Measurements from ENCODE around the gene ZDHHC11. TPM values are rescaled to one million over a fixed set of nuclear protein-coding genes. Genes with fewer than 3 reads are reported as not detected.
"Not testable (repeated sequence)": the region's sequence is repeated elsewhere in the genome, so short reads cannot be mapped to it uniquely, and the experiment has no call there.

Gene ZDHHC11
- total RNA-seq, 1 donor from 2014 or later, result 7.2 TPM

DNA sequence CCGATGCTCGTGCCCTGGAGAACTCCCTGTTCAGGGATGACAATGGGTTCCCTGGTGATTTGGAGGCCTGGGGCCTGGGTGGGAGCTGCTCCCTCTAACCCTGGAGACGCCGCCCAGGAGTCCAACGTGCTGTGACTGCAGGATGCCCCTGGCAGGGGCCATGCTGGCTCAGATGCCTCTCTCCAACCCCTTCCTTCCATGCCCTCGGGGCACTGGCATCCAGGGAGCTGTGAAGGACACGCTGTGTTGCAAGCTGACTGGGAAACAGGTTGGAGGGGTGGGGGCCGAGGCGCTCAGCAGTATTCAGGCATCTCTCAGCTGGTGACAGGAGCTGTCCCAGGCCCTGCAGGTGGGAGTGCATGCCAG is 75.2 kb downstream of the ZDHHC11 start:
- not testable (repeated sequence) for DNase-seq

- not testable (repeated sequence) for DNase-seq
These were observed 75.8 kb downstream of the ZDHHC11 start for GRCh38 chr5:774854-775505.

- not testable (repeated sequence) for DNase-seq
These were observed 76.5 kb downstream of the ZDHHC11 start for GRCh38 chr5:774304-774703.

DNA sequence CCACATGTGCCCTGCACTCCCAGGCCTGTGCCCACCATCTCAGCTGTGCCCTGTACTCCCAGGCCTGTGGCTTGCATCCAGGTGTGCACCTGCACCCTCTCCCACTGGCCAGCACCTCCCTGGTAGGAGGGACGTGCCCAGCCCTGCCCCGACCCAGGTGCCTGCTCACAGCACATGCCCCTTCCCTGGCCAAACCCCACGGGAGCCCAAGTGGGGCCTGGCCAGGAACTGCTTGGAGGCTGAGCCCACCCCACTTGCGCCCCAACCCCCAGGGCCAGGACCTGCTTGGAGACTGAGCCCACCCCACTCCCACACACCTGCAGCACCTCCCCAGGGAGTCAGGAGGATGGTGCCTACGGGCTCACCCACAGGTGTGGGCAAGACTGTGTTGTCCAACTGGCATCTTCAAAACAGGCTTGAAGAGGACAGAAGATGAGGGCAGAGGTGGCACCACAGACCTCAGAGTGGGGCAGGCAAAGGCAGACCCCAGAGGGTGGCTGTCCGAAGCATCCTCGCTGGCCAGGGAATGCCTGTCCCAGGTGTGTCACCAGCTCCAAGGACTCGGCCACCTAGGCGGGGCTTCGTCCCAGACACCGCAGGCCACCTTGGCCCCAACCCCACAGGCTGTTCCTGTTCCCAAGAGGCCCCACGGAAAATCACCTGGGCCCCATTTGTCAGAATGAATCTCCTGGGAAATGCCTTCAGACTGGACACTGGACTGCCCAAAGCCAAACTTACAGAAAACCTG is 77.1 kb downstream of the ZDHHC11 start:
- no peak for DNase-seq

DNA sequence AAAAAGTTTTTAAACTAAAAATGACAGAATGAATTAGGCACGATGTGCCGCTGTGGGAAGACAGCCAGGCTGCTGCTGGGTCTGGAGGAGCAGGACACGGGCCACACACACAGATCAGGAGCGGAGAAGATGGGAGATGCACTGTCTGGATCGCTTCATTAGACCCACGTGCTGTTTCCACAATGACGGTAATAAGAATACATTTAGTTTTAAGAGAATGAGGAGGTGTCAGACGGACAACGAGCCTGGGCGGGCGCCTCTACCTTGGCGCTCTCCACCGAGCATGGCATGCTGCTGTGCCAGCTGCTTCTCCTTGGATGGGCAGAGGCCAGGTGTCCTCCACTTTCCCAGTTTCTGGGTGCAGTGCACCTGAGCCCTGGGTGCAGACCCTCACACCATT is 77.9 kb downstream of the ZDHHC11 start:
- DNase-seq, result not testable (repeated sequence)

GRCh38 chr5:772547-772890 is 78.3 kb downstream of the ZDHHC11 start:
- not testable (repeated sequence) for DNase-seq

- DNase-seq, result not testable (repeated sequence)
These were observed 78.8 kb downstream of the ZDHHC11 start for GRCh38 chr5:771841-772546.

DNA sequence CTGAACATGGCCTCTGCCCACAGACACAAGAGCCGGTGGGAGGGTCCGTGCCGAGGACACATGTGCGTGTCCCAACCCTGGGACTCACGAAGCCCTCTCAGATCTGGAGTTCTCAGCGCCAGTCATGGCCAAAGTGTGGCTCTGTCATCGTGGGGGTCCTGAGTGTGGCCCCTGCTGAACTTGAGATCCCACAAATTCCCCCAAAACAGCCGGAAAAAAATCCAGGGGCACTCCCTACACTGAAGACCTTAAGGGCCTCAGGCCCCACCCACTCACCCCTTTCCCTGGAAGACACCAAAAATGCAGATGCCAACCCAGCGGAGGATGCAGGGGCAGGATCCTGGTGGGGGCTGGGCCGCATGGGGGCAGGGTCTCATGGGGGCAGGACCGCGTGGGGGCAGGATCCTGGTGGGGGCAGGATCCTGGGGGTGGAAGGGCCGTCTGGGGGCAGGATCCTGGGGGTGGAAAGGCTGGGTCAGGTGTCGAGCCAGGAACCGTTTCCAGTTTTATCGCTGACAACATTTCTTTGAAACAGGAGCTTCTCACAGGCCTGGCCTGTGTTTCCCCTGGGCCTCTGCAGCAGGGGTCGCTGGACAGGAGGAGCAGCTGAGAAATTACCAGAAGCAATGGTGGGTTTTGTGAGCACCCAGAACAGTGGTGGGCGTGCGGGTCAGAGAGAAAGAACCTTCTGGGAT is 79.6 kb downstream of the ZDHHC11 start:
- not testable (repeated sequence) for DNase-seq

DNA sequence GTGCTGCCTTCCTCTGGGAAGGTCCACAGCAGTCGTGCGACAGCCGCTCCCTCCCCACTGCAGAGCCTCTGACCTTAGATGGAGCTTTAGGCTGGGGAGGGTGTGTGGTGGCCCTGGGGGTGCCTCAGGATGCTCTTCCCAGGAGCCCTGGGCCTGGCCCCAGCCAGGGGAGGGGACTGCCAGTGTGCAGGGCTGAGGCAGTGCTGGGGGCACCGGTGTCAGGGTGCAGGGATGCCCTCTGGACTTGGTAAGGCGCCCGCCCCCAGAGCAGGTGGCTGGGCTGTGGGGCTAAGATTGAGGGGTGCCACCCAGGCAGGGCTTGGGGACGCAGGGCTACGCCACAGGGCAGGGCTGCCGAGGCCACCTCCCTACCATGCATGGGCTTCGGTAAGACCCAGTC is 80.2 kb downstream of the ZDHHC11 start:
- not testable (repeated sequence) for DNase-seq

GRCh38 chr5:769485-770145 is 81.2 kb downstream of the ZDHHC11 start:
- not testable (repeated sequence) for DNase-seq

DNA sequence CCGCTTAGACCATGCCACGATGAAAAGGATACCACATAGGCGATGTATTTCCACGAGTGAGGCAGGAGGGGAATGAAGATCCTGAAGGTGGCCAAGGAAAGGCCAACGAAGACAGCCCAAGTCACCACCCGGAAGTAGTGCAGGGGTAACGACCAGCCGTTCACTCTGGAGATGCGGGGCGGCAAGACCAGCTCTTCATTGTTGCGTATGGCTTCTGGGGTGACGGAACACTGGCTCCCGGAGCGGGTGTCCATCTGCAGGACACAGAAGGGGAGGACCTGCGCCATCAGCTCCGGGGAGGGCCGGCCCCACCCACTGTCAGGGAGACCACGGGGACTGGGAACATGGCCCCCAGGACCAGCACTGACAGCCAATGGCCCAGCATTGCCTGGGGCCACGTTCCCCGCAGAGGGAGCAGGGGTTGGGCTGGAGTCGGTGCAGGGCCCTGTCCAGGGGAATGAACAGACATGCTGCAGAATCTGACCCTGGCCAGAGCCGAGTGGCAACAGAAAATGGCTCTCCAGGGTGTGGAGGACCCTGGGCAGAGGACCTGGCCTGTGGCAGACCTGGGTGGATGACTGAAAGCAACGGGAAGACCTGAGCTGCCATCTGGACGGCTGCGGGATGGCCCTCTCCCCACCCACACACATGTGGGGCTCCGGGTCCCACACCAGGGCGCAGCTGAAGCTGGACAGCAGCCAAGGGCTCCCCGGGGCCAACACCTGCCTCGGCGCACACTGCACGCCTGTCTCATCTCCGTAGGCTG is 83.9 kb downstream of the ZDHHC11 start:
- DNase-seq, result no peak

- DNase-seq, result no peak
These were observed 84.7 kb downstream of the ZDHHC11 start for GRCh38 chr5:765948-766631.

- no peak for DNase-seq
These were observed 86.6 kb downstream of the ZDHHC11 start for GRCh38 chr5:763998-764781.

GRCh38 chr5:763397-763796 is 87.4 kb downstream of the ZDHHC11 start:
- DNase-seq, result no peak

- DNase-seq, result not testable (repeated sequence)
These were observed 87.8 kb downstream of the ZDHHC11 start for GRCh38 chr5:762996-763395.

GRCh38 chr5:761854-762710 is 88.7 kb downstream of the ZDHHC11 start:
- no peak for DNase-seq

- no peak for DNase-seq
These were observed 89.6 kb downstream of the ZDHHC11 start for GRCh38 chr5:761059-761771.

- DNase-seq, result no peak
These were observed 90.3 kb downstream of the ZDHHC11 start for GRCh38 chr5:760363-761058.
